22Rv1 (cell line): Measurements from ENCODE around the gene P4HB.

Experiments
- H3K27ac ChIP-seq: fragments of 450-650 bp; 2 replicates; pipeline ENCODE4 v1.5.1; 2017
- CTCF ChIP-seq: fragments of 450-650 bp; IDR thresholded peaks from 2 replicates; pipeline ENCODE4 v1.5.1; 2017; ENCODE audit warnings: mild to moderate bottlenecking
- ZFX ChIP-seq: fragments of 450-650 bp; IDR thresholded peaks from 2 replicates; pipeline ENCODE4 v1.6.1; 2017; ENCODE audit warnings: antibody characterized with exemption, borderline replicate concordance

The P4HB gene

GRCh38 chr17:81901167-81902022, 41.1 kb upstream of the P4HB start:
- H3K27ac ChIP-seq, result peak overlapping the region; percentile 72

GRCh38 chr17:81900181-81900820, 40.0 kb upstream of the P4HB start:
- no peak for TF ChIP-seq ZFX
- peak overlapping the region; percentile 72 for H3K27ac ChIP-seq

More at GRCh38 chr17:81901167-81902022, 41.1 kb upstream of the P4HB start:
- TF ChIP-seq CTCF (no peak), ZFX (no peak)

GRCh38 chr17:81899514-81900166, 39.3 kb upstream of the P4HB start:
- TF ChIP-seq CTCF (no peak), ZFX (no peak)
- peak overlapping the region; percentile 72; the same call in 1 of the 2 replicates for H3K27ac ChIP-seq

- 0 out of 2 replicates have a peak overlapping the region, but pooled peaks have one; percentile 7 for H3K27ac ChIP-seq
- TF ChIP-seq CTCF (no peak), ZFX (no peak)
Measured at GRCh38 chr17:81898885-81899284, 38.5 kb upstream of the P4HB start.

- TF ChIP-seq ZFX (no peak), CTCF (no peak)
- H3K27ac ChIP-seq, result 0 out of 2 replicates have a peak overlapping the region, but pooled peaks have one; percentile 15
Measured at GRCh38 chr17:81898029-81898866, 37.9 kb upstream of the P4HB start.

GRCh38 chr17:81895400-81895799, 35.1 kb upstream of the P4HB start:
- no peak overlapping the region for H3K27ac ChIP-seq
- no peak for TF ChIP-seq CTCF
- TF ChIP-seq ZFX, result no peak

GRCh38 chr17:81891303-81891552, 30.9 kb upstream of the P4HB start:
- TF ChIP-seq ZFX (no peak), CTCF (no peak)
- peak overlapping the region; percentile 96 for H3K27ac ChIP-seq
